Measurements from ENCODE around the gene PHF21A.

GRCh38 chr11:45982656-45983470, 138.4 kb downstream of the PHF21A start:
- TF ChIP-seq, protein P1, sequence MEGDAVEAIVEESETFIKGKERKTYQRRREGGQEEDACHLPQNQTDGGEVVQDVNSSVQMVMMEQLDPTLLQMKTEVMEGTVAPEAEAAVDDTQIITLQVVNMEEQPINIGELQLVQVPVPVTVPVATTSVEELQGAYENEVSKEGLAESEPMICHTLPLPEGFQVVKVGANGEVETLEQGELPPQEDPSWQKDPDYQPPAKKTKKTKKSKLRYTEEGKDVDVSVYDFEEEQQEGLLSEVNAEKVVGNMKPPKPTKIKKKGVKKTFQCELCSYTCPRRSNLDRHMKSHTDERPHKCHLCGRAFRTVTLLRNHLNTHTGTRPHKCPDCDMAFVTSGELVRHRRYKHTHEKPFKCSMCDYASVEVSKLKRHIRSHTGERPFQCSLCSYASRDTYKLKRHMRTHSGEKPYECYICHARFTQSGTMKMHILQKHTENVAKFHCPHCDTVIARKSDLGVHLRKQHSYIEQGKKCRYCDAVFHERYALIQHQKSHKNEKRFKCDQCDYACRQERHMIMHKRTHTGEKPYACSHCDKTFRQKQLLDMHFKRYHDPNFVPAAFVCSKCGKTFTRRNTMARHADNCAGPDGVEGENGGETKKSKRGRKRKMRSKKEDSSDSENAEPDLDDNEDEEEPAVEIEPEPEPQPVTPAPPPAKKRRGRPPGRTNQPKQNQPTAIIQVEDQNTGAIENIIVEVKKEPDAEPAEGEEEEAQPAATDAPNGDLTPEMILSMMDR (IDR thresholded peaks at IDR 0.05; ENCODE audit: low read depth, low read length, missing input control) = no peak
- TF ChIP-seq RXRA (IDR thresholded peaks at IDR 0.05) (no peak), ATF3 (IDR thresholded peaks at IDR 0.05) (no peak), RAD21 (IDR thresholded peaks at IDR 0.05) (no peak), HNF4A (conservative IDR thresholded peaks at IDR 0.05) (no peak)
